Activated CD8-positive, alpha-beta memory T cell treated with anti-CD3 and anti-CD28 coated beads for 24 hours (primary cell): Measurements from ENCODE around the gene ZNF608.

ENCODE experiments used
- DNase-seq: peaks from one replicate; pipeline ENCODE4 v3.0.0-alpha.2; 2020

The ZNF608 gene

GRCh38 chr5:124736082-124736804 lies 10.2 kb downstream of the ZNF608 start:
- no peak for DNase-seq

- no peak for DNase-seq
Measured at GRCh38 chr5:124735169-124735858, 11.1 kb downstream of the ZNF608 start.

DNA sequence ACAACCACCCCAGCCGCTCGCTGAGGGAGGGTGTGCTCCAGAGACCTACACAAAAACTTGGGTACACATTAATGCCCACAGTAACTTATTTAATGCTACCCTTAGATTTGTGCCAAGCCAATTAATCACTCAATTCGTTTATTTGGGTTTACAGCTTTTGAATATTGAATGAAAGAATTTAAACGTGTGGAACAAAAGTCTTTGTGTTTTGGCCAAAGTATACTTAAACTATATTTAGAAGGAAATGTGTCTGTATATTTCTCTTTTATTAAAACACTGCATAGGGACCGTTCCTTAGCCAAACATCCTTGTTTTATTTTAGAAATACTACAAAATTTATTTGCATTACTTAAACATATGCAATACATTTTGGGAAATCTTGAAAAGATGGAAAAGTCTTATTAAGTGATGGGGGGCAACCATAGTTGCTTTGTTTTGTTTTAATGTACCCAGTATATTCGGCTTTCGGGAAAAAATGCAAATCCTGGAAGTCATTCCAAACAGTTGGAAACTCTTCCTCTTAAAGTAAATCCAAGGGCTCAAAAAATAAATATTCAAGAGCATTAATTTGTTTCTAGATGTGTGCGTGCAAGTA lies 11.8 kb downstream of the ZNF608 start:
- no peak for DNase-seq

GRCh38 chr5:124733329-124733650 lies 13.1 kb downstream of the ZNF608 start:
- DNase-seq = no peak

DNA sequence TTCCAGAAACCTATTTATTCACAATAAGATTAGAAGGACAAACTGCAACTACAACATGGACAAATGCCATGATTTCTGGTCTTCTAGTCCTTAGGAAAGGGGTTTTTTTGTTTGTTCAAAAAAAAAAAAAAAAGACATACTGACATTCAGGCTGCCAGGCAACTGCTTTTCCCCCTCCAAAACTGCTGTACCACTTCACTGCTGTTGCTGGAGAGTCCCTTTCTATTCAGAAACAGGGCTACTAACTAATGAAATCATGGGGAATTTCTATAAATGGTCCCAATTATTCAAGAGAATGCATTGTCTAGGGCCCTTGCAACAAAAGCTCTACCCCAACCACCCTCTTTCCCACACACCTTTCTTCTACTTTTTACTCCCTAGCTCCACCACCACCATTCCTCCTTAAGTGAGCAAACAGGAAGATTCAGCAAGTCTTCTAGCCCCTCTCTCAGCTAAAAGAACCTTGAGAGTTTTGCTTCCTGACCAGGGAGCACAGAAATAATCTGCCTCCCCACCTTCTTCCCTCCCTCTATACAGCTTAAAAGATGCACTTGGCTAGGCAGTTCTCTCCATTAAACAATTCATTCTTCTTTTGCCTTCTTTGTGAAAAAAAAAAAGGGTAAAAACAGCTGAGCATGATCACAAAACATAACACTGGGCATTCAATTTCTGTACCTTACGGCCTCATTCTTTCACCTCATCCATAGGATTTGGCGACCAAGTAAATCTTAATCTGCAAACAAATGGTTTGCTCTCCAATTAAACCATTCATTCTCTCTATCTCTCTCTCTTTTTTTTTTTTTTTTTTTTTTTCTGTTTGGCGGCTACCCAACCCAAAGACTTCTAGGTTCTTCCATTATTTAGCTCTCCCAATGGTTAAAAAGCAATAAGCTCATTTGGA lies 13.8 kb downstream of the ZNF608 start:
- no peak for DNase-seq

GRCh38 chr5:124730381-124730780 lies 16.1 kb downstream of the ZNF608 start:
- no peak for DNase-seq

DNA sequence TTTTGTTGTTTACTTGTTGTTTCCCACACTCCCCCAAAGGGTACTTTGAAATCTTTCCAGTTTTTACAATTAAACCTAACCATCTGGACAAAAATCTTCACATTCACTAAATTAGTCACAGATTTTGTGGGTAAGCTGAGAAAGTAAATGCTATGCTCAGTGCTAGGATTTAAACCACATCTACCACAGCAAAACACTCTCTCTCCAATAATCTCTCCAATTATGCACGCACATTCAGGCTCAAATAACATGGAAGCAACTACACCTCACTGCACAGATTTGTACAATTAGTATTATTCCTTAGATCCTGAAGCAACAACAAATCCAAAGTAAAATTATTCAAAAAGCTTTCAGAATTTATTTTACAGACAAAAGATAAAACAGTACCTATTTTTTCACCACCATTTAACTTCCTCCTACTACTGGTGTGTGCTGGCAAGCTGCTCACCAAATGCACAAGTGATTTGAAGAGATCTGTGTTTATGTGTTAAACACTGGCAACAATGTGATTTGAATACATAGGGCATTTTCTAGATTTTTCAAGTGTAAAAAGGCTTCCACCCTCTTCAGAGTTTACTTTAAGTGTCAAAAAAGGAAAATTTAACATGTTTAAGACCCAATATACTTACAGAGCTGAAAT lies 16.6 kb downstream of the ZNF608 start:
- no peak for DNase-seq

DNA sequence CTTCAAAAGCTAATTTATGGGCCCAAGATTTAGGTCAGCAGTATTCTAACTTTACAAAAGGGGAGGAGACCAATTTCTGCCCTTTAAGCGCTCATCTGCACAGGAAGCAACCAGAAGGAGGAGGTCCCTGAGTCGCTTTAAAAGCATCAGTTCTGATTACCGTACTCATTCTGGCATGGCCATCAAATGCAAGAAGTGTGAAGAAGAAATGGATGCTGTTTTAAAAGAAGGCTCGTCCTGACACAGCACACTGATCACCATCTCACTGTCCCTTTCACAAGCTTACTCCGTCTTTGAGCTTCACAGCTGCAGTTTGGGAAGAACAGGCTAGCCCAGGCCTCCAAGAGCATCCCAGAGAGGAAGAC lies 17.5 kb downstream of the ZNF608 start:
- no peak for DNase-seq

DNA sequence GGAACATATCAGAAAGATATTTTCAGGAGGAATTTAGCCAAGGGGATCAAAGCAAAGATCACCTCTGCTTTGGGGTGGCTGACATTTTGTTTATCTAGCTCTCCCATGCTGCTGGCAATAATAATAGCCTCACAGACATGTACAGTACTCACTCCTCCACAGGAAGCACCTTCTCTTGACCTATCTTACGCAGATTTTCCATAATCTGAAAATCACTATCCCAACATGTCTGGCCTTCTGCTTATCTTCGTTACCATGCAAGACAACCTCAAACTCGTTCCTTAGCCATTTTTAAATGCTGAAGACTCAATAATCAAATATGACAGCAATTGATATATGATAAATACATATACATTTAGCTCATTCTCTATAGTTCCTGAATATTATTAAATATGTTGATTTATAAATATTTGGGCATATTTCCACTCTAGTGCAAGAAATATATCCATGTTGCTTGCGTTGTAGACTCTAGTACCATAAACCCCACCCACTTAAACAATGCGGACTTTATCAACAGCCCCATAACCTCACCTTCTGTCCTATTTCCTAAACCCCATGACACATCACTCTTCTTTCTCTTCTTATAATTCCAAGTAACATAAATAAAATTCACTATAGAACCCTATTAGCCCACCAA lies 18.0 kb downstream of the ZNF608 start:
- DNase-seq = no peak

GRCh38 chr5:124726631-124727362 lies 19.6 kb downstream of the ZNF608 start:
- no peak for DNase-seq

GRCh38 chr5:124725622-124726258 lies 20.7 kb downstream of the ZNF608 start:
- no peak for DNase-seq

DNA sequence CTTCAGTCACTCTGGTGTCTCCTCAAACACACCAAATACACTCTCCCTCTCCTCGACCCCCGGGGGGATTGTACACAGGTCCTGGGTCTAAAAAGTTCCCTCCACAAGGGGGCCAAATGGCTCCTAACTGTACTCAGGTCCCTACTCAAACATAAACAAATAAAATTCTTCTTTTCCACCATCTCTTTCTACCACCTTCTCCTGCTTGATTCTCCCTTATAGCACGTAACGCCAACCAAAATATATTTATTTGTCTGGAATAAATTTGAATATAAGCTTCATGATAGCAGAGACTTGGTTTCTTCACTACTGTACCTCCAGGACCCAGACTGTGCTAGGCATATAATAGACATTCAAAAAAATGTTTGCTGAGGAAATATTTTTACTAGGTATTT lies 21.4 kb downstream of the ZNF608 start:
- DNase-seq = no peak

GRCh38 chr5:124724357-124725039 lies 21.9 kb downstream of the ZNF608 start:
- DNase-seq = no peak

DNA sequence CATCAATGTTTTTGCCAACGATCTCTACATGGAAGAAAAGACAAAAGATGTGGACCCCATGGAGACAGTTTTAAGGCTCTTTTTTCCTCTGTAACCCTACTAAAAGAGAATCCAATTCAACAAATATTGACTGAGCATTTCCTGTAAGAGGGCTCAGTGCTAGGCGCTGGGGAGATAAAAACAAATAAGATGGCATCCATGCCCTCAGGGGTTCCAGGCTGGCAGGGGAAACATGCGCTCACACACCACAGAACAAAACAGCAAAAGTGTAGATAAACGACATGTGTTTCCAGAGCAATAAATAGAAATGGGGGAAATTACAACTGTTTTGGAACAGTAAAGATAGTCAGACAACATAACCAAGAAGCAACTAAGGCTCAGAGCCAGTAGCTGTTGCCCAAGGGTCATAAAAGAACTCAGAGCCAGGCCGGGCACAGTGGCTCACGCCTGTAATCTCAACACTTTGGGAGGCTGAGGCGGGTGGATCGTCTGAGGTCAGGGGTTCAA lies 25.2 kb downstream of the ZNF608 start:
- no peak for DNase-seq

DNA sequence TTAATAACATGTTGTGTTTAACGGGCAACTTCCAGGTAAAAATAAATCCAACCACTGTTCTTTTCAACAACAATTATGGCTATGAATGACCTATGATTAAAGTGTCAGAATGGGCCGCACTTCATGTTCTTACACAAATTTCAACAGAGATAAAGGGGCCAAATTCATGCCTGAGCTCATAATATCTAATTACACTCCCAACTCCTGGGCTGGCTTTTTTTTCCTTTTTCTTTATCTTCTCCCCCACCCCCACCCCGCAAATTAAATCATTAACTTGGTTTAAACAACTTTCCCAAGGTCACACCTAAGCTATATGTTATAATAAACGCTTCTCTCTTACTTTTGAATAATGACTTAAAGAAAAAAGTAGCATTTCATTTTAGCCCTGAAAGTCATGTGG lies 25.8 kb downstream of the ZNF608 start:
- DNase-seq = no peak

DNA sequence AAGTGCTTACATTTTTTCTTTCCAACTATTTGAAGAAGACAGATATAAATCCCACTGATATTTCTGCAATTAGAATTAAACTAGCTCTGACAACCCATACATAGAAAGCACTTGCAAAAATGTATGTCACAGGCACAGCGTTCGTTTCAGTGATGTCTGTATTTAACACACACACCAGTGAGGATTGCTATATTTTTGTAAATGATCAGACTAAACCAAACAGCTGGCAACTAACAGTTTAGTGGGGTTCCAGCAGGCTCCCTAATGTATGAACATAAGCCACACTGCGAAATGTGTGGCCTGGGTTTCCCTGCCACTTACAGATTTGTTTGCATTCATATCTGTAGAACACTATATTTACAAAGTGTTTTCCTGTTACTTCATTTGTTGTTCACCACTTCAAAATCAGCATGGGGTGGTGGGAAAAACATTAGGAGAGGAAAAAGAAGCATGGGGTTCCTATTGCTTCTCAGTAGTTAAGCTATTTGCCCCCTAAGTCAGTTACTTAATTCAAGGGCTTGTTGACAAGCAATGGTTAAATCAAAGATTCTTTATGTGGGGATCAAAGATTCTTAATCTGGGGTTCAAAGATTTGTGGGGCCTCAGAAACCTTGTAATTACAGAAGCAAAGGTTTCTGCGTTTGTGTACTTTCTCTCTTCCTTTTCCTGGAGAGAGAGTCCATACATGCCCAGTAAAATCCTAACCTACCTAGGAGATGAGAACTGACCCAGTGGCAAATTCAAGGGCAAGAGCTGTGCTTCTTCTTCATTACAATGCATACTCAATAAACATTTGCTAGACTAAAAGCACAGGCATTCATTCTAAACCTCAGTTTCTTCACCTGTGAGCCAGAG lies 27.1 kb downstream of the ZNF608 start:
- DNase-seq = no peak

DNA sequence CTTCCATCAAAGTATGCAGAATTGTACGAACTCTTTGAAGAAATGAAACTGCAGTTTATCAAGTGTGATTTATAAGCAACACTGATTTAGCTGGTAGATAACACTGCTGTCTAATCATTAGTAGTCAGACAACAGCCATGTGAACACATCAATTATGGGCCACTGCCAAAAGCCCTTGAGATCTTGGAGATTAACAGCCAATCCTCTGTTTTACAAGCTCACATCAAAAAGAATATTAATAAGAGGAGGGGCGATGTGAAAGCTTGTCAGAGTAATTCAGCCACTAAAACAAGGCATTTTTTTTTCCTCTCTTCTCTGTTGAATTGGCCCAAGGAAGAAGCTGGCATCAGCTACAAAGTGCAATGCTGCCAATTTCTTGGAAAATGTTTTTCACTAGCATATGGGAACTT lies 28.1 kb downstream of the ZNF608 start:
- DNase-seq = no peak

DNA sequence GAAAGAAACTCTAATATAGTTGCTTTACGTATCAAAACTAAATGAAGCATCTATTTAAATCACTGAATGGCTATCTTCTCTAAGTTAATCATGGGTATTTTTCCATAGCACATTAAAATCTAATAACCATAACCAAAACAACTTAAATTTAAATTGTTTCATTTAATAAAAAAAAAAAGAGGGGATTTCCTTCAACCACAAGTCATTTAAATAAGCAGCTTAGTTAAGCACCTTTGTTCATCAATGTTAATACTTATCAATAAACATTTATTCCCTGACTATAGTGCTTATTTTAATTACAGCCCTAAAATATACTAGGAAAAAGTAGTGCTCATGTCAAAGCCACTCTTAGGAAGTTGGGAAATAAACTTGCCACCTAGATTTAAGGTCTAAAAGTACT lies 30.3 kb downstream of the ZNF608 start:
- no peak for DNase-seq

DNA sequence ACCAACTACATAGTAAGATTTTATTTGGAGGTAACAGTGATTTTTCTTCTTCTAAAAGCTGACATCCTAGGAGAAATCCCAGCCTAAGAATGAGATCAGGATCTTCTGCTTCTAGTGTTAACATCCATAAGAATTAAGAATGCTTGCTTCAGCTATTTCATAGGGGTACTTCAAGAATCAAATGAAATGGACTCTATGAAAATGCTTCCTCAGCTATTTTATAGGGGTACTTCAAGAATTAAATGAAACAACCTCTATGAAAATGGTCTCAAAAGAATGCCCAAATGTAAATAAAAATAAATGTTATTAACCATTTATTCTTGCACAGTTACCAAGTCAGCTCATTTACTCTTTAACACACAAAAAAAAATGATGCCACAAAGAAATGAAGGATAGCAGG lies 31.5 kb downstream of the ZNF608 start:
- no peak for DNase-seq
